ENCODE data around the gene SPATA13. TPM values are rescaled to one million over a fixed set of nuclear protein-coding genes. Genes with fewer than 3 reads are reported as not detected.

SPATA13 gene
- total RNA-seq, 4 donors from 2014 or later: 10.0 to 24.6 (median 13.4) TPM

GRCh38 chr13:24277761-24278160 lies 117.2 kb downstream of the SPATA13 start:
- WGBS, 2 donors (ENCODE audit: low coverage in 1 of 2): 96 to 100% methylated on average over 1 to 6 of the region's 6 CpGs
- H3K27me3 ChIP-seq: no peaks in the 10 kb centered on the region
- ATAC-seq: no peak

DNA sequence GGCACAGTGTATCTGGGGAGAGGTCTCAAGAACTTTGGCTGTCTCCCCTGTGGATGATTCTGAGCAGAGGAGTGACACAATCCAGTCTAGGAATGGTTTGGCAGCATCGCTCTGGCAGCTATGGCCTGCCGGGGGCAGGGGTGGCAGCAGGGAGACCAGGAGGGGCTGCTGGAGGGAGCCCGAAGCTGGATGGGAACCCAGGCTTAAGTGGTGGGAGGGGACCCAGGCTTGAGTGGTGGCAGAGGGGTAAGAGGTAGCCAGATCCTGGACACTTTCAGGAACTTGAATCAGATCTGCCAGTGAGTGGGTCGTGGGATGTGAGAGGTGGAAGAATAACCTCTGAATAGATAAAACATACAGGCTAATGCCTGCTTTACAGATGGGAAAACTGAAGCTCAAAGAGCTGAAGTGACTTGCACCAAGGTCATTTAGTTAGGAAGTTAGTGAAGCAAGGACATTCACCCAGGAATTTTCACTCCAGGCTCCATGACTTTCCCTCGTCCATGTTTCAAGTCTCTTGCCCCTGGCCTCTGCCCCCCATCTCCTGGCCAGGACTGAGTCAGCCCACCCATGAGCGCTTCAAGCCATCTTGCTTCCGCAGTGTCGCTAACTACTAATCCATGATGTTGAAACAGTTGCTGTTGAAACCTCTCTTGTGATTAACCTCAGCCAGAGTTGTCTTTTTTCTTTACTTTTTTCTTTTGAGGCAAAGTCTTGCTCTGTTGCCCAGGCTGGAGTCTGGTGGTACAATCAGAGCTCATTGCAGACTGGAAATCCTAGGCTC lies 119.0 kb downstream of the SPATA13 start:
- Histone ChIP-seq H3K9me3 (no peaks in the 10 kb centered on the region), H3K4me1 (peaks cover 0 to 36% (median 3%) of the 10 kb centered on the region in 3 donors), H3K27me3 (no peaks in the 10 kb centered on the region), H3K36me3 (peaks cover 0 to 6% of the 10 kb centered on the region in 2 donors), H3K27ac (no peak overlapping the region), H3K4me3 (no peak overlapping the region)
- TF ChIP-seq, protein P1, sequence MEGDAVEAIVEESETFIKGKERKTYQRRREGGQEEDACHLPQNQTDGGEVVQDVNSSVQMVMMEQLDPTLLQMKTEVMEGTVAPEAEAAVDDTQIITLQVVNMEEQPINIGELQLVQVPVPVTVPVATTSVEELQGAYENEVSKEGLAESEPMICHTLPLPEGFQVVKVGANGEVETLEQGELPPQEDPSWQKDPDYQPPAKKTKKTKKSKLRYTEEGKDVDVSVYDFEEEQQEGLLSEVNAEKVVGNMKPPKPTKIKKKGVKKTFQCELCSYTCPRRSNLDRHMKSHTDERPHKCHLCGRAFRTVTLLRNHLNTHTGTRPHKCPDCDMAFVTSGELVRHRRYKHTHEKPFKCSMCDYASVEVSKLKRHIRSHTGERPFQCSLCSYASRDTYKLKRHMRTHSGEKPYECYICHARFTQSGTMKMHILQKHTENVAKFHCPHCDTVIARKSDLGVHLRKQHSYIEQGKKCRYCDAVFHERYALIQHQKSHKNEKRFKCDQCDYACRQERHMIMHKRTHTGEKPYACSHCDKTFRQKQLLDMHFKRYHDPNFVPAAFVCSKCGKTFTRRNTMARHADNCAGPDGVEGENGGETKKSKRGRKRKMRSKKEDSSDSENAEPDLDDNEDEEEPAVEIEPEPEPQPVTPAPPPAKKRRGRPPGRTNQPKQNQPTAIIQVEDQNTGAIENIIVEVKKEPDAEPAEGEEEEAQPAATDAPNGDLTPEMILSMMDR (IDR thresholded peaks at IDR 0.05): no peak
- TF ChIP-seq EP300 (IDR thresholded peaks at IDR 0.05): no peak
- no peak for TF ChIP-seq POLR2A (IDR thresholded peaks at IDR 0.05)
- TF ChIP-seq POLR2AphosphoS5 (IDR thresholded peaks at IDR 0.05): no peak
- no peak for ATAC-seq
- WGBS, 2 donors (ENCODE audit: low coverage in 1 of 2): 84 to 85% methylated on average over 2 to 6 of the region's 8 CpGs

More at GRCh38 chr13:24277761-24278160, 117.2 kb downstream of the SPATA13 start:
- no peaks in the 10 kb centered on the region for H3K9me3 ChIP-seq
- no peak for TF ChIP-seq POLR2A (IDR thresholded peaks at IDR 0.05)
- TF ChIP-seq, protein P1 (IDR thresholded peaks at IDR 0.05): no peak
- no peaks in the 10 kb centered on the region for H3K36me3 ChIP-seq
- no peak overlapping the region for H3K27ac ChIP-seq
- H3K4me3 ChIP-seq: no peak overlapping the region
- H3K4me1 ChIP-seq: peaks cover 0 to 49% (median 8%) of the 10 kb centered on the region in 3 donors

DNA sequence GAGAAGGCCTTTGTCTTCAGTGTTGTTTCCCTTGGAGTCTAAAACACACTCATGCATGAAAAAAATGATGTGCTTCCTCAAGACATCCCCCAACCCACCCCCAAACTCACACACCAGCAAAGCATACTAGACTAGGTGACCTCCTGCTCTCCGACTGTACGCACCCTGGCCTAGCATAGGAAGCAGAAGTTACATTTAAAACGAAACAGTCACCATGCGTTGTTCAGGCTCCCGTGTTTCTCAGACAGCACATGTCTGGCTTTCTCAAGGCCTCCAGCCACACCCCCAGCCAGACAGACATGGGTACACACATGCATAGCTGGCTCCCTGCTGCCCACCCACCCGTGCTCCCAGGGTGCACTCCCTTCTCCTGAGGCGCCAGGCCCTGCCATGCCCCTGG lies 120.2 kb downstream of the SPATA13 start:
- H3K27ac ChIP-seq: no peak overlapping the region
- 79 to 92% methylated on average over 2 to 5 of the region's 7 CpGs for WGBS, 2 donors (ENCODE audit: low coverage in 1 of 2)
- H3K4me3 ChIP-seq: no peak overlapping the region
- H3K9me3 ChIP-seq: no peaks in the 10 kb centered on the region
- ATAC-seq: no peak
- H3K36me3 ChIP-seq: peaks cover 0 to 18% of the 10 kb centered on the region in 2 donors
- peaks cover 0 to 25% (median 0%) of the 10 kb centered on the region in 3 donors for H3K4me1 ChIP-seq
- TF ChIP-seq POLR2AphosphoS5 (IDR thresholded peaks at IDR 0.05) (no peak), POLR2A (IDR thresholded peaks at IDR 0.05) (no peak), EP300 (IDR thresholded peaks at IDR 0.05) (no peak)
- TF ChIP-seq, protein P1 (IDR thresholded peaks at IDR 0.05): no peak
- no peaks in the 10 kb centered on the region for H3K27me3 ChIP-seq

DNA sequence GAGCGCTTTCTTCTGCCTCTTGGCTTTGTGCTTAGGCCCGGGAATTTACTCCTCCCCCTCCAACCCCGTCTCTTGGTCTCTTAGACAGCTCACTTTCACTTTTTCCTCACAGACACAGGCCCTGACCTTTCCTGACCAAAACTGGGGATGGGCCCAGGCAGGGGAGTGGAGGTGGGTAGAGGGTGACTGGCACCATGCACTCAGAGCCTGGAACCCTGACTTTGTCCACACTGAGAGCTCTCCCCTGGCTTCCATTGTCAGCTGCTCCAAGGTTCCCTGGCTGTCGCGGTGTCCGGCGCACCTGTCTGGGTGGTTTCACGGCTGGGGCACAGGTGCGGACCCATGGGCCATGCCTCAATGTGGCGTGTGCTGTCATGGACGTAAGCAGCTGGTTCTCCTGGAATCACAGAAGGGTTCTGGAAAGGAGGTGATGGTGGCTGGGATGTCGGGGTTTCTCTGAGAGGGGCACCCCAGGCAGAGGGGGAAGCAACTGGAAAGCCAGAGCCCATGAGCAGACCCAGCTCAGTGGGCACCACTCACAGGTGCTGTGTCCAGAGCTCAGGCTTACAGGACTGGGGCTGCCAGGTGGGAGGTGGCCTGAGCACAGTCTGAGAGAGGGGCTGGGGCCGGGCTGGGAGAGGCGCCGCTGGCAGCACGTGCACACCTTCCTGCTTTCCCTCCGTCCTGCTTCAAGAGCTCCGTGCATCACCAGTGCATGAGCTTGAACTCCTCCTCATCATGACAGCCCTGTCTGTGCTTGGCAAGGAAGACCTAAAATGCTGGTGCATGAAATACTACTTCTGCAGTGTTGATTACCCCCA lies 120.9 kb downstream of the SPATA13 start:
- no peak overlapping the region for H3K27ac ChIP-seq
- no peak for TF ChIP-seq POLR2AphosphoS5 (IDR thresholded peaks at IDR 0.05)
- 88 to 92% methylated on average over 5 of the region's 18 CpGs for WGBS, 2 donors (ENCODE audit: low coverage in 1 of 2)
- H3K4me3 ChIP-seq: no peak overlapping the region
- ATAC-seq: no peak
- peaks cover 0 to 25% (median 0%) of the 10 kb centered on the region in 3 donors for H3K4me1 ChIP-seq
- peaks cover 0 to 25% of the 10 kb centered on the region in 2 donors for H3K36me3 ChIP-seq
- no peaks in the 10 kb centered on the region for H3K9me3 ChIP-seq
- no peaks in the 10 kb centered on the region for H3K27me3 ChIP-seq

- TF ChIP-seq EP300 (IDR thresholded peaks at IDR 0.05) (no peak), POLR2A (IDR thresholded peaks at IDR 0.05) (no peak), POLR2AphosphoS5 (IDR thresholded peaks at IDR 0.05) (no peak)
- TF ChIP-seq, protein P1 (IDR thresholded peaks at IDR 0.05): no peak
- H3K27me3 ChIP-seq: no peaks in the 10 kb centered on the region
- no peak for ATAC-seq
- no peaks in the 10 kb centered on the region for H3K9me3 ChIP-seq
- H3K36me3 ChIP-seq: peaks cover 0 to 33% of the 10 kb centered on the region in 2 donors
- WGBS, 2 donors (ENCODE audit: low coverage in 1 of 2): 41 to 55% methylated on average over 3 of the region's 4 CpGs
- H3K27ac ChIP-seq: no peak overlapping the region
- H3K4me1 ChIP-seq: peaks cover 0 to 25% (median 0%) of the 10 kb centered on the region in 3 donors
- H3K4me3 ChIP-seq: no peak overlapping the region
Measured at GRCh38 chr13:24282256-24282655, 121.7 kb downstream of the SPATA13 start.
